ENCODE results near the gene PCSK4. TPM values are rescaled to one million over a fixed set of nuclear protein-coding genes. Genes with fewer than 3 reads are reported as not detected.

PCSK4 gene
- total and polyA plus RNA-seq, 9 of the 15 experiments (the other 6 are each of a cell fraction or from before 2014, with no cell fraction given): 0.01 to 9.1 (median 2.1) TPM; not detected in 1

DNA sequence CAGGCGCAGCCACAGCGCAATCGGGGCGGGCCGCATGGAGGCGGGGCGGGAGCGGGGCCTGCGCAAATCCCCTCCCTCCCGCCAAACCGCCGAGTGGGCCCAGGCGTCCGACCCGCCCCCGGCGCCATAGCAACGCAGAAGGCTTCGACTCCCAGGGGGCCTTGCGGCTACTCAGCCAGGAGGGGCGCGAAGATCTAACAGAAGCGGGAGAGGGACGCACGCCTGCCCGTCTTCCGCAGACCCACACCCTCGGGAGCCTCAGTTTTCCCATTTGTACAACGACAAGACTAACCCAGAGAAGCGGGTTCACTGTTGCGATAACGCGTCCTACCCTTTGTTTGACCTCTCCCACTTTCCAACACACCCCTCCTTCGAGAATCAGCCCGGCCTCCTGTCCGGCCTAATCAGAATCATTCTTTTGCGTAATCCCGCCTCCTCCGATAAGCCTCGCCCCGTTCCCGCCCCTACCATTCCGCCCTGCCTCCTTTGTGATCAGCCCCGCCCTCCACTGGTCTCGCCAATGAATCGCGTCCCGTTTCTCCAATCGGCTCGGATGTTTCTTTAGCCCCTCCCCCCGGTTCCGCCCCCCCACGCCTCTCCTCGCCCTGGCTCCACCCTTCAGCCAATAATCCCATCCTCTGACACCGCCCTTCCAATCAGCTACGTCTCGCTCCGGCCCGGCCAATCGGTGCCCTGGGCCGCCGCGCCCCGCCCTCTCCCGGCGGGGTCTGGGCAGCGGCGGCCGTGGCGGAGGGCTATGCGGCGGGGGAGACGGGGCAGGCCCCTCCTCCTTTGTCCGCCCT lies at the start of gene PCSK4 (continued):
- TF ChIP-seq, protein P1, sequence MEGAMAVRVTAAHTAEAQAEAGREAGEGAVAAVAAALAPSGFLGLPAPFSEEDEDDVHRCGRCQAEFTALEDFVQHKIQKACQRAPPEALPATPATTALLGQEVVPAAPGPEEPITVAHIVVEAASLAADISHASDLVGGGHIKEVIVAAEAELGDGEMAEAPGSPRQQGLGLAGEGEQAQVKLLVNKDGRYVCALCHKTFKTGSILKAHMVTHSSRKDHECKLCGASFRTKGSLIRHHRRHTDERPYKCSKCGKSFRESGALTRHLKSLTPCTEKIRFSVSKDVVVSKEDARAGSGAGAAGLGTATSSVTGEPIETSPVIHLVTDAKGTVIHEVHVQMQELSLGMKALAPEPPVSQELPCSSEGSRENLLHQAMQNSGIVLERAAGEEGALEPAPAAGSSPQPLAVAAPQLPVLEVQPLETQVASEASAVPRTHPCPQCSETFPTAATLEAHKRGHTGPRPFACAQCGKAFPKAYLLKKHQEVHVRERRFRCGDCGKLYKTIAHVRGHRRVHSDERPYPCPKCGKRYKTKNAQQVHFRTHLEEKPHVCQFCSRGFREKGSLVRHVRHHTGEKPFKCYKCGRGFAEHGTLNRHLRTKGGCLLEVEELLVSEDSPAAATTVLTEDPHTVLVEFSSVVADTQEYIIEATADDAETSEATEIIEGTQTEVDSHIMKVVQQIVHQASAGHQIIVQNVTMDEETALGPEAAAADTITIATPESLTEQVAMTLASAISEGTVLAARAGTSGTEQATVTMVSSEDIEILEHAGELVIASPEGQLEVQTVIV (CRISPR knock-in tag; IDR thresholded peaks at IDR 0.05; ENCODE audit: borderline replicate concordance): no peak
- no peak for TF ChIP-seq MYBL2 (IDR thresholded peaks at IDR 0.05; ENCODE audit: low read depth)
- TF ChIP-seq MYBL2 (CRISPR knock-in tag; IDR thresholded peaks at IDR 0.05; ENCODE audit: borderline replicate concordance): no peak
- no peak for TF ChIP-seq LEF1 (IDR thresholded peaks at IDR 0.05)
- TF ChIP-seq, protein P2, sequence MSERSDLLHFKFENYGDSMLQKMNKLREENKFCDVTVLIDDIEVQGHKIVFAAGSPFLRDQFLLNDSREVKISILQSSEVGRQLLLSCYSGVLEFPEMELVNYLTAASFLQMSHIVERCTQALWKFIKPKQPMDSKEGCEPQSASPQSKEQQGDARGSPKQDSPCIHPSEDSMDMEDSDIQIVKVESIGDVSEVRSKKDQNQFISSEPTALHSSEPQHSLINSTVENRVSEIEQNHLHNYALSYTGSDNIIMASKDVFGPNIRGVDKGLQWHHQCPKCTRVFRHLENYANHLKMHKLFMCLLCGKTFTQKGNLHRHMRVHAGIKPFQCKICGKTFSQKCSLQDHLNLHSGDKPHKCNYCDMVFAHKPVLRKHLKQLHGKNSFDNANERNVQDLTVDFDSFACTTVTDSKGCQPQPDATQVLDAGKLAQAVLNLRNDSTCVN (CRISPR knock-in tag; IDR thresholded peaks at IDR 0.05): no peak
- no peak for TF ChIP-seq ZNF274 (IDR thresholded peaks at IDR 0.05; ENCODE audit: borderline replicate concordance, low read depth, low read length)
- TF ChIP-seq SMARCC2 (IDR thresholded peaks at IDR 0.05; ENCODE audit: low read depth): no peak
- TF ChIP-seq, protein P3, sequence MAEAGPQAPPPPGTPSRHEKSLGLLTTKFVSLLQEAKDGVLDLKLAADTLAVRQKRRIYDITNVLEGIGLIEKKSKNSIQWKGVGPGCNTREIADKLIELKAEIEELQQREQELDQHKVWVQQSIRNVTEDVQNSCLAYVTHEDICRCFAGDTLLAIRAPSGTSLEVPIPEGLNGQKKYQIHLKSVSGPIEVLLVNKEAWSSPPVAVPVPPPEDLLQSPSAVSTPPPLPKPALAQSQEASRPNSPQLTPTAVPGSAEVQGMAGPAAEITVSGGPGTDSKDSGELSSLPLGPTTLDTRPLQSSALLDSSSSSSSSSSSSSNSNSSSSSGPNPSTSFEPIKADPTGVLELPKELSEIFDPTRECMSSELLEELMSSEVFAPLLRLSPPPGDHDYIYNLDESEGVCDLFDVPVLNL (CRISPR knock-in tag; IDR thresholded peaks at IDR 0.05; ENCODE audit: low read depth): no peak
- no peak for TF ChIP-seq SNIP1 (IDR thresholded peaks at IDR 0.05; ENCODE audit: low read depth)
- TF ChIP-seq ZNF384 (IDR thresholded peaks at IDR 0.05; ENCODE audit: low read depth, low read length): no peak
- TF ChIP-seq GABPB2 (CRISPR knock-in tag; conservative IDR thresholded peaks at IDR 0.05): no peak
- no peak for TF ChIP-seq ZNF197 (CRISPR knock-in tag; IDR thresholded peaks at IDR 0.05; ENCODE audit: low read depth)
- TF ChIP-seq TAF7 (tag; IDR thresholded peaks at IDR 0.05): no peak
- no peak for TF ChIP-seq SETDB1 (IDR thresholded peaks at IDR 0.05; ENCODE audit: low read length)
- no peak for TF ChIP-seq EP400 (IDR thresholded peaks at IDR 0.05)
- TF ChIP-seq JUNB (CRISPR knock-in tag; conservative IDR thresholded peaks at IDR 0.05): no peak
- TF ChIP-seq NFIC (IDR thresholded peaks at IDR 0.05): no peak
- TF ChIP-seq, protein P4, sequence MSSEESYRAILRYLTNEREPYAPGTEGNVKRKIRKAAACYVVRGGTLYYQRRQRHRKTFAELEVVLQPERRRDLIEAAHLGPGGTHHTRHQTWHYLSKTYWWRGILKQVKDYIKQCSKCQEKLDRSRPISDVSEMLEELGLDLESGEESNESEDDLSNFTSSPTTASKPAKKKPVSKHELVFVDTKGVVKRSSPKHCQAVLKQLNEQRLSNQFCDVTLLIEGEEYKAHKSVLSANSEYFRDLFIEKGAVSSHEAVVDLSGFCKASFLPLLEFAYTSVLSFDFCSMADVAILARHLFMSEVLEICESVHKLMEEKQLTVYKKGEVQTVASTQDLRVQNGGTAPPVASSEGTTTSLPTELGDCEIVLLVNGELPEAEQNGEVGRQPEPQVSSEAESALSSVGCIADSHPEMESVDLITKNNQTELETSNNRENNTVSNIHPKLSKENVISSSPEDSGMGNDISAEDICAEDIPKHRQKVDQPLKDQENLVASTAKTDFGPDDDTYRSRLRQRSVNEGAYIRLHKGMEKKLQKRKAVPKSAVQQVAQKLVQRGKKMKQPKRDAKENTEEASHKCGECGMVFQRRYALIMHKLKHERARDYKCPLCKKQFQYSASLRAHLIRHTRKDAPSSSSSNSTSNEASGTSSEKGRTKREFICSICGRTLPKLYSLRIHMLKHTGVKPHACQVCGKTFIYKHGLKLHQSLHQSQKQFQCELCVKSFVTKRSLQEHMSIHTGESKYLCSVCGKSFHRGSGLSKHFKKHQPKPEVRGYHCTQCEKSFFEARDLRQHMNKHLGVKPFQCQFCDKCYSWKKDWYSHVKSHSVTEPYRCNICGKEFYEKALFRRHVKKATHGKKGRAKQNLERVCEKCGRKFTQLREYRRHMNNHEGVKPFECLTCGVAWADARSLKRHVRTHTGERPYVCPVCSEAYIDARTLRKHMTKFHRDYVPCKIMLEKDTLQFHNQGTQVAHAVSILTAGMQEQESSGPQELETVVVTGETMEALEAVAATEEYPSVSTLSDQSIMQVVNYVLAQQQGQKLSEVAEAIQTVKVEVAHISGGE (CRISPR knock-in tag; IDR thresholded peaks at IDR 0.05): no peak
- TF ChIP-seq ASH1L (IDR thresholded peaks at IDR 0.05; ENCODE audit: borderline replicate concordance, low read depth, partially characterized antibody): peak; percentile 78
- no peak for TF ChIP-seq YBX1 (IDR thresholded peaks at IDR 0.05)
